ENCODE data around the gene MAP3K8. TPM values are rescaled to one million over a fixed set of nuclear protein-coding genes. Genes with fewer than 3 reads are reported as not detected.

The MAP3K8 gene
- total RNA-seq, 1 donor from 2014 or later, result 16.7 TPM

DNA sequence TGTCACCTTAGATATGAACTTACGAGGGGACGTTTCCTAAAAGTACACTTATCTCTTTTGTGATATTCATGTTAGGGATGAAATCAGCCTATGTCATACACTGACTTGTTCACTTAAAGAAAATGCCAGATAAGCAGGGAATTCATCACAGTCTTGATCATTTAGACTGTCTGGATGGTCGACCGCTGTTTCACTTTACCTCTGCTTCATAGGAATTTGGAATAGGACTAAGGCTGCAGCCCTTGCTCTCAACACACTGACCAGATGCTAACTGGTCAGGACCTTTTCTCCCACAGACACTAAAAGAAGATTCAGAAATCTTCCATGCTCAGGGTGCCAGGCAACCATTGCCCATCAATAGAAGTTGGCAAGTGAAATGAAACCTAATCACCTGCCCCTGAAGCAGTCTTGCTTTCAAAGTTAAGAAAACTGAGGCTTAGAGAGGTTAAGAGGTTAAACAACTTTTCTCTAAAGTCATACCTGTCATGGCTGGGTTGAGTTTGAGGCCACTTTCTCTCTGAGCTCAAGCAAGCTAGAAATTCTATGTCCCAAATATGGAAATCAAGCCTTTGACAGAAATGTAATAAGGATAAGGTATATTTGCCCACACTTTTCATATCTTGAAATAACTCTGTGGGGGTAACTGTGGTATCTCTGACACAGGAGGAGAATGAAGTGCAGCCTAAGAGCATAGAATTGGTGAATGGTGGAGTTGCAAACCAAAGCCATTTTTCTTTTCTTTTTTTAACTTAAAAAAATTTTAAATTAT, 77.1 kb downstream of the MAP3K8 start:
- Histone ChIP-seq H3K36me3 (ENCODE audit: control insufficient read depth in 3 of 3, insufficient read depth in 3 of 3, low read length in 3 of 3) (no peaks in the 10 kb centered on the region), H3K9ac (ENCODE audit: low read depth in 1 of 3, low read length in 3 of 3) (no peak overlapping the region), H3K4me1 (ENCODE audit: control insufficient read depth in 3 of 3, insufficient read depth in 3 of 3, low read length in 3 of 3) (peaks cover 6 to 20% (median 15%) of the 10 kb centered on the region in 3 donors), H3K9me3 (ENCODE audit: control insufficient read depth in 3 of 3, low read length in 3 of 3) (no peaks in the 10 kb centered on the region), H3K4me3 (ENCODE audit: low read length in 3 of 3) (peak overlapping the region in 1 of 3 donors; percentile 27), H3K27ac (ENCODE audit: low read depth, low read length) (peak overlapping the region; percentile 61), H3K27me3 (ENCODE audit: control insufficient read depth in 3 of 3, insufficient read depth in 3 of 3, low read length in 3 of 3) (no peaks in the 10 kb centered on the region)

Other genes with a start within 250 kb of the MAP3K8 start
- 14.1 TPM for gene MTPAP, start 84.9 kb upstream of the MAP3K8 start, total RNA-seq
- gene LYZL2, start 195.6 kb downstream of the MAP3K8 start, total RNA-seq, result not detected

All from skeletal muscle tissue (tissue), 4 donors.